ENCODE measurements around the gene LANCL2. TPM values are rescaled to one million over a fixed set of nuclear protein-coding genes. Genes with fewer than 3 reads are reported as not detected.

LANCL2 gene
- total and polyA plus RNA-seq, 2 of the 4 experiments (the other 2 are of a cell fraction) = 11.7 to 17.9 TPM

DNA sequence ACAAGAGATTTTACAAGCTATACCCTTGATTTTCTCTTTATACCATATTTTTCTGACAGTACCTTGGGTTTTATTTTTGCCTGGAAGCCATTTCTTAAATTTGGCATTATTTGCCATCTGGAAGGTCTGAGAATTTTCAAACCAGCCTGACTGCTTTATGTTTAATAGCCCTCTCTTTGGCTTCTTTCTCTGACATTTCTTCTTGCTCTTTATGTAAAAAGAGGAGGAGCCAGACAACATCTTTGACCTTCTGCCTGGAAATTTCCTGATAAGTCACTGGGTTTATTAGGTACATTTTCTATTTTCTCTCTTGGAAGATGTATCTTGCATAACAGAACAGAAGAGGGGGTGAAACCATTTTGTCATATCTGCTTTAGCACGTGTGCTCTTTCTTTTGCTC lies 79.6 kb downstream of the LANCL2 start:
- dilution Hi-C loops (cut with HindIII; ENCODE audit: low sequenced_read_pairs, unreplicated experiment) (no loop called here), in situ Hi-C loops (cut with MboI; ENCODE audit: low sequenced_read_pairs) (loop anchor here (25.0 kb wide), 1 partner anchor 518 kb away; the partner anchor contains the start of genes MRPS17 and NIPSNAP2), intact Hi-C loops (cut with micrococcal nuclease) (no loop called here)
- no peak overlapping the region for H3K4me3 ChIP-seq (ENCODE audit: insufficient read depth, low read depth, low read length)
- TF ChIP-seq CTCF (conservative IDR thresholded peaks at IDR 0.05; ENCODE audit: low read depth, low read length) (no peak), MXI1 (IDR thresholded peaks at IDR 0.05; ENCODE audit: borderline replicate concordance, low read depth, low read length) (no peak), RAD21 (IDR thresholded peaks at IDR 0.05; ENCODE audit: low read length) (no peak), NFE2L2 (IDR thresholded peaks at IDR 0.05; ENCODE audit: low read depth, low read length) (no peak), FOS (IDR thresholded peaks at IDR 0.05; ENCODE audit: low read depth, low read length) (no peak), RCOR1 (IDR thresholded peaks at IDR 0.05; ENCODE audit: insufficient replicate concordance, low read length) (no peak)
- no peak overlapping the region for H2AK5ac ChIP-seq (ENCODE audit: low read depth, low read length)
- H4K8ac ChIP-seq (ENCODE audit: low read depth in 2 of 2, low read length in 2 of 2) = no peak overlapping the region
- no peak overlapping the region for H3K18ac ChIP-seq (ENCODE audit: low read depth, low read length)
- H3K36me3 ChIP-seq (ENCODE audit: control insufficient read depth, insufficient read depth, low read length) = peaks cover 2% of the 10 kb centered on the region; the same call in 1 of the 2 replicates
- BruUV-seq (replicated peaks) = no TSS peak
- DNase-seq (no peak), ATAC-seq (ENCODE audit: low read depth) (no peak)
- no peak overlapping the region for H4K91ac ChIP-seq (ENCODE audit: insufficient read depth, low read depth, low read length)
- peak overlapping the region; percentile 73 for H2BK5ac ChIP-seq (ENCODE audit: low read depth, low read length, poor library complexity, severe bottlenecking)
- H2BK20ac ChIP-seq (ENCODE audit: low read depth, low read length) = no peak overlapping the region
- H2BK120ac ChIP-seq (ENCODE audit: low read depth, low read length) = no peak overlapping the region
- H2BK15ac ChIP-seq (ENCODE audit: low read depth, low read length) = no peak overlapping the region
- H2AK9ac ChIP-seq (replicated peaks; ENCODE audit: low read depth, low read length, poor library complexity) = no peak overlapping the region
- H3K14ac ChIP-seq (replicated peaks; ENCODE audit: low read depth, low read length) = no peak overlapping the region
- H4K5ac ChIP-seq (ENCODE audit: low read depth, low read length) = no peak overlapping the region
- no peak overlapping the region for H3K27ac ChIP-seq (ENCODE audit: insufficient read depth, low read length)
- ChIA-PET POLR2A (ENCODE audit: unreplicated experiment) (no interaction called here), CTCF (interaction anchor here (0.6 kb wide), 1 partner anchor 98 kb away, joined by 3 read pairs; no protein-coding TSS in a partner anchor)
- no peak overlapping the region for H3K23ac ChIP-seq (ENCODE audit: low read depth, low read length)
- 60% methylated on average over 1 of the region's 1 CpG; no CpG with 5 or more reads in 1 of the 2 experiments for WGBS, 2 experiments (ENCODE audit: extremely low coverage in 2 of 2, insufficient read length in 1 of 2)
- no peak overlapping the region for H3K4me2 ChIP-seq (ENCODE audit: low read depth, low read length)
- no peaks in the 10 kb centered on the region; a peak in 1 of 4 replicates for H3K79me1 ChIP-seq (ENCODE audit: low read depth in 1 of 2, low read length in 2 of 2)
- H3K27me3 ChIP-seq (ENCODE audit: control insufficient read depth, insufficient read depth, low read length) = no peaks in the 10 kb centered on the region
- H3K9ac ChIP-seq (ENCODE audit: low read depth, low read length) = no peak overlapping the region
- no peak overlapping the region for H3K4ac ChIP-seq (ENCODE audit: low read depth, low read length)
- H3K56ac ChIP-seq (ENCODE audit: extremely low read depth, insufficient read depth, low read length) = no peak overlapping the region
- H4K20me1 ChIP-seq (ENCODE audit: insufficient read depth, low read length) = no peaks in the 10 kb centered on the region
- H3K9me3 ChIP-seq (ENCODE audit: control insufficient read depth, insufficient read depth, low read length) = no peaks in the 10 kb centered on the region
- peaks cover 4% of the 10 kb centered on the region; the same call in 1 of the 2 replicates for H3K9me1 ChIP-seq (ENCODE audit: insufficient read depth, low read length)
- H3K4me1 ChIP-seq (ENCODE audit: control insufficient read depth, insufficient read depth, low read length) = peaks cover 8% of the 10 kb centered on the region
- no peak overlapping the region for H2AFZ ChIP-seq (replicated peaks; ENCODE audit: low read length, poor library complexity)

All from IMR-90 (cell line).